ENCODE data around the gene DBNDD2. TPM values are rescaled to one million over a fixed set of nuclear protein-coding genes. Genes with fewer than 3 reads are reported as not detected.

The DBNDD2 gene
- total RNA-seq, 1 donor from 2014 or later: 364 TPM

DNA sequence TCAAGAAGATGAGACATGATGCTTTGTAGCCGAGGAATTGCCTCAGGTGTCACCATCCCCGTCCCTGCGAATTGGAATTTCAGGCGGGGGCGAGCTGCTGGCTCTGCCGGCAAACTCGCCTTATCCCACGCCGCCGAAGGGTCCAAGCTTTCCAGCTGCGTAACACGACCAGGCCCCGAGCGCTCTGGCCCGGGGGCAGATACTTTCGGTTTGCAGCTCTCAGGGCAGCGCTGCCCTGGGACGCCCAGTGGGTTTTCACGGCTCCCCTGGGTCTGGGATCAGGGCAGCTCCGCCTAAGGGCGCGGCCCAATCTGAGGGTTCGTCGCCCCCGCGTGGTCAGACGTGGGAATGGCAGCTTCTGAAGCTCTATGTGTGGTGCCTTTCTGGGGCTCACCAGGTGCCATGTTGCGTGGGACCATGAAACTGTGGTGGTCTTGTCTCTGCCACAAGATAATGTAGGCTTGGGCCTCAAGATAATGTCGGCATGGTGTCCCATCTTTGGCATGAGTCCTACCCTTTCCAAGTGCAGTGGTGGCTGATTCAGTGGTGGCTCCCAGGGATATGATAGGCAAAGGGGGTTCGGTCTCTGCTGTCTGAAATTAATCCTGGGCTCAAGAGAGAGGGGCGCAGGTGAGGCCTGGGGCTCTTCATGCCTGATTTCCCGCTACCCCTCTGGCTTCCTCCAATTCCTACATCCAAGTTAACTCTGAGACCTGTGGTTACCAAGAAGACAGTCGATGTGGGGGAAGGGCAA lies 28.8 kb downstream of the DBNDD2 start:
- ATAC-seq: peak; percentile 95
- DNase-seq (ENCODE audit: missing footprints): peak; percentile 94
- intact Hi-C loops (cut with DNase I): loop anchor here (1.0 to 10.0 kb wide), 4 partner anchors 63 to 338 kb away; partner anchors contain the start of gene SYS1

DNA sequence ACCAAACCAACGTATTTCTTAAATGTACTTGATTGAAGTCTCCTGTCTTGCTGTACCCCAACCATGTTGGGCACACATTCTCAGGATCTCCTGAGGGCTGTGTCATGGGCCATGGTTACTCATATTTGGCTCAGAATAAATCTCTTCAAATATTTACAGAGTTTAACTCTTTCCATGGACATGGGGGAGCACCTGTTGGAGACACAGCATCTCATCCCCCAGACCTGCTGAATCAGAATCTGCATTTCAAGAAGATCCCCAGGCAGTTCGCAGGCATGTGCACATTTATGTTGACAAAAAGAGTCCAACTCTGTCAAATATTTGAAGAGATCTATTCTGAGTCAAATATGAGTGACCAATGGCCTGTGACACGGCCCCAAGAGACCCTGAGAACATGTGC lies 32.3 kb downstream of the DBNDD2 start:
- ATAC-seq (no peak), DNase-seq (ENCODE audit: missing footprints) (no peak)
- intact Hi-C loops (cut with DNase I): no loop called here

DNA sequence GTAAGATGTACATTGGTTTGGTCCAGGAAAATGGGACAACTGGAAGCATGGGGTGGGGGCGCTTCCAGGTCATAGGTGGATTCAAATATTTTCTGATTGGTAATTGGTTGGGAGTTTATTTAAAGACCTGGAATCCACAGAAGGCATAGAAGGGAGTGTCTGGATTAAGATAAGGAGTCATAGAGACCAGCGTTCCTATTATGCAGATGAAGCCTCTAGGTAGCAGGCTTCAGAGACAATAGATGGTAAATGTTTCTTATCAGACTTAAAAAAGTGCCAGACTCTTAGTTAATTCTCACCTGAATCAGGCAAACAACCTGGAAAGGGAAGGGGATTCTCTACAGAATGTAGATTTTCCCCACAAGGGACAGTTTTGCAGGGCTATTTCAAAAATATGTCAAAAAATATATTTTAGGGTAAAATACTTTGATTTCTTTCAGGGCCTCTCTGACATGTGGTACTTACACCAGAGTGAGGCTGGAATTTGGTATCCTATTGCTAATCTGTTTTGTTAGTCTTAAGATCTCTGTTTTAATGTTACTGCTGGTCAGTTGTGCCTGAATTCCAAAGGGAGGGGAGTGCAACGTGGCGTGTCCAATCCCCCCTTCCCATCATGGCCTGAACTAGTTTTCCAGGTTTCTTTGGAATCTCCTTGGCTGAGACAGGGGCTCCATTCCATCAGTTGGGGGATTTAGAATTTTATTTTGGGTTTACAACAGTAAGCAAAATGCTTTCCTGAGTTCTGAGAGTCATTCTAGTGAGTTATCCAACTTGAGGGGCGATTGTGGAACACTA lies 33.0 kb downstream of the DBNDD2 start:
- intact Hi-C loops (cut with DNase I): no loop called here
- no peak for ATAC-seq

DNA sequence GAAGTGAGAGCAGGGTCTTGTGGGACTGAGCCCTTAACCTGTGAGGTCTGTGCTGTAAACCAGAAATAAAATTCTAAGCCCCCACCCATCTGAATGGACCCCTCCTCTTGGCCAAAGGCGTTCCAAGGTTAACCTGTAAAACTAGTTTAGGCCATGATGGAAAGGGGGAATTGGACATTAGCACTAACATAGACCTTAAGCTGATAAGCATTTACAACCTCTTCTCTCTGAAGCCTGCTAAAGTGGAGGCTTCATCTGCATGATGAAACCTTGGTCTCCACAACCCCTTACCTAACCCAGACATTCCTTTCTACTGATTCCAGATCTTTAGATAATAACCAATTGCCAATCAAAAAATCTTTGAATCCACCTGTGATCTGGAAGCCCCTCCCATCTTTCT lies 33.7 kb downstream of the DBNDD2 start:
- DNase-seq (ENCODE audit: missing footprints) (no peak), ATAC-seq (no peak)
- intact Hi-C loops (cut with DNase I): no loop called here

More for the DNA sequence above, 33.0 kb downstream of the DBNDD2 start:
- DNase-seq (ENCODE audit: missing footprints): no peak

DNA sequence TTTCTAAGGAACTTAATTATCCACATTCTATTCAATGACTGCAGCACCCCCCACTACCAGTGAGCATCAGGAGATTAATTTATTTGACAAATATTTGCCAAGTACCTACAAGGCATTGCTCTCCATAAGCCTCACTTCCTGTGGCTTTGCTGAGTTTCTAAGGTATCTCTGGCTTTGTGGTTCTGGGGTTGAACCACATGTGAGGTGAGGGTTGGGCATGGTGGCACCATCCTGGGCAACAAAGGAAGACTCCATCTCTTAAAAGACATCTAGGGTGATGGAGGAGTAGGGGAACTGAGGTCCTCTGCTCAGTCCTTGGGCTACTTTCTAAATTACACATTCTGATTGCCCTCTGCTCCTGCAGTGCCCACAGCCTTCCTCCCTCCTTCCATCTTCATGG lies 36.0 kb downstream of the DBNDD2 start:
- intact Hi-C loops (cut with DNase I): no loop called here

DNA sequence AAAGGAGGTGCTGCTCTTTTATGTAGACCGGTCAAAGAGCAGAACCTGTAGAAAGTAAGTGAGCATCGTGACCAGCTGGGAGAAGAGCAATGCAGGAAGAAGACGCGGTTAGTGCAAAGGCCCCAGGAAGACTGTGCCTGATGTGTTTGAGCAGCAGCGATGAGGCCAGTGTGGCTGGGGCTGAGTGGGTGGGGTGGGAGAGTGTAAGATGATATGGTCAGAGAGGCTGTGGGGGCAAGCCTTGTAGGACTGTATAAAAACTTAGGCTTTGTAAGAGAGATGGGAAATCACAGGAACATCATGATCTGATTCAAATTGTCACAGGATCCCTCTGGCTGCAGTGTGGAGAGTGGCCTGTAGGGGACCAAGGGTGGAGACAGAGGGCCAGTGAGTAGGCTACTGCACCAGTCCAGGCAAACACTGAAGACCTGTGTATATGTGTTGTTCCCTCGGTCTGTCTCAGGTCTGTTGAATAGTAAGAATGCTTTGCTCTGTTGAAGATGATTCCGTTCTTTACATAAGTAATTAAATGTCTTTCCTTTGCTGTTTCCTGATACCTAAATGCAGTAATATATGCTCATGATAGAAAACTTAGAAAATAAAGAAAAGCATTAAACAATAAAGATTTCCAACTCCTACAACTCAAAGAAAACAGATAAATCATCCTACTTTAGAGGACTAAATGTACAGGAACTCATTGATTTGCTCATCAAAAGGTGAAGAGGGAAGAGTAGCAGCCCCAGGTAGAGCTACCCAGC lies 37.9 kb downstream of the DBNDD2 start:
- ATAC-seq (no peak), DNase-seq (ENCODE audit: missing footprints) (no peak)
- intact Hi-C loops (cut with DNase I): no loop called here

More for the DNA sequence above, 36.0 kb downstream of the DBNDD2 start:
- ATAC-seq (no peak), DNase-seq (ENCODE audit: missing footprints) (no peak)

DNA sequence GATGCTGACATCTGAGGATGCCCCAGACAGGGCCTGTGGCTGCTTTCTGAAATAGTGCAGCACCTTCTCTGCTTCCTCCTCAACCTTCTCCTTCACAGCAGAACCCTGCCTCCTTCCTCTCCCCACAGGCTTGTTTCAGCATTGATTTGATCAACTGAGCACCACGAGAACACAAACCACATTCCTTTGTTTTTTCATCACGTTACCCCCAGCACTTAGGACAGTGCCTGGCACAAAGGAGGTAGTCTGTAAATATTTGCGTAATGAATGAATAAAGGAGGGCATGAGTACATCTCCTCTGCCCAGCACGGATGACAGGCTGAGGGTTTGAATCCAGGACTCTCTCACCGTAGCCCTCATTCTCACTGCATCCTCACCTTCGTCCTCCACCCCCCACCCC lies 40.2 kb downstream of the DBNDD2 start:
- DNase-seq (ENCODE audit: missing footprints) (no peak), ATAC-seq (no peak)
- intact Hi-C loops (cut with DNase I): no loop called here

DNA sequence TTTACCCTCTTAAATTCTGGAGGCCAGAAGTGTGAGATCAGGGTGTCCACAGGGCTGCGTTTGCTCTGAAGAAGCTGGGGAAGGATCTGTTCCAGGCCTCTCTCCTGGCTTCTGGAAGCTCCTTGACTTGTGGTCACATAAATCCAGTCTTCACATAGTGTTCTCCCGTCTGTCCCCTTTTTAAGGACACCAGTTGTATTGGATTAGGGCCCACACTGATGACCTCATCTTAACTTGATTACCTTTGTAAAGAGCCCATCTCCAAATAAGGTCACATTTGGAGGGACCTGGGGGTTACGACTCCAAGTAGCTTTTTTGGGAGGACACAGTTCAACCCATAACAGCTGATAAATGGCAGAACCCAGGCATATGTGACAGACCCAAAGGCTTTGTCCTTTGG lies 41.4 kb downstream of the DBNDD2 start:
- no peak for DNase-seq (ENCODE audit: missing footprints)
- intact Hi-C loops (cut with DNase I): no loop called here
- no peak for ATAC-seq

DNA sequence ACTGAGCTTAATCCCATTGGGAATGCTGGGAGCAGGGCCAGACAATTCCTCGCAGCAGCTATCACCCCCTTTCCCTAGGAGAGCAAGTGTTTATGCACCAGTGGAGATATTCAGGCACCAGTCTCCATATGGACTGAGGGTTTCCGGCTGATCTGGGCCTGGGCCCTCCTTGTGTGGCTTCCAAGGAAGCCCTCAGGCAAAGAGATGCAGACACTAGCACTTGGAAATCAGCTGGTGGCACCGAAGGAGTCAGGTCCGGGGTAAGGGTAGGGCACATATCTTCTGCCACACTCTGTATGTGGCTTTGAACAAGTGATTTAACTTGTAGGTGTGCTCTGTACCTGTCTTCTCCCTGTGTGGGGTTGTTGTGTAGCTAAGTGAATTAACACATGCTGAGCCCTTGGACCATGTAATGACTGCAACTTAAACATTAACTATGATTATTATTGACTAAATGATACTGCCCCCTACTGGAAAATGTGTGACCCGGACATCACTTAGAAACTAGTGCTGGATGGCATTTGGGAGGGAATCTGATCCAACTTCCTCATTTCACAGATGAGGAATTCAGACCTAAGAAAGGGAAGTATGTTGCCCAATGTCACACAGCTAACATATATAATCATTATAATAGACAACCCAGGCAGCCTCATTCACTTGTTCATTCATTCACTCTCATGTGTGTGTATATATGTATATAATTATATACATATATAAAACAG lies 42.2 kb downstream of the DBNDD2 start:
- no peak for DNase-seq (ENCODE audit: missing footprints)
- intact Hi-C loops (cut with DNase I): no loop called here
- no peak for ATAC-seq

DNA sequence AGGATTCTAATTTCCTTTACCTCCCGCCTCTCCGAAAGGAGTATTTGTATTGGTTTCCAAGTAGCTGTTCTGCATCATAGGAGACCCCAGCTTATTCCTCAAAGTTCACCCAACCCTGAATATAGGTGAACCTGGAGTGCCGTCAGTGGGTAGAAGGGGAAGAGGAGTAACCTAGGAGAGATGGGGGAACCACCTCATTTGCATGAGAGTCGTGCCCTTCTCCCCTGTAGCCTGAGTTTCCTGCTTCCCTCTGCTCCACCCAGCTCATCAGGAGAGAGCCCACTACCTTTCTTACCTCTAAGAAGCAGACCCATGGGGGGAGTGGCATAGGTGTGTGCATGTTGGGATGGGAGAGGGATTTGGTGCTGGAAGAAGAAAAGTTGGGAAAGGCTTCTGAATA lies 44.1 kb downstream of the DBNDD2 start:
- intact Hi-C loops (cut with DNase I): no loop called here
- no peak for DNase-seq (ENCODE audit: missing footprints)
- no peak for ATAC-seq

DNA sequence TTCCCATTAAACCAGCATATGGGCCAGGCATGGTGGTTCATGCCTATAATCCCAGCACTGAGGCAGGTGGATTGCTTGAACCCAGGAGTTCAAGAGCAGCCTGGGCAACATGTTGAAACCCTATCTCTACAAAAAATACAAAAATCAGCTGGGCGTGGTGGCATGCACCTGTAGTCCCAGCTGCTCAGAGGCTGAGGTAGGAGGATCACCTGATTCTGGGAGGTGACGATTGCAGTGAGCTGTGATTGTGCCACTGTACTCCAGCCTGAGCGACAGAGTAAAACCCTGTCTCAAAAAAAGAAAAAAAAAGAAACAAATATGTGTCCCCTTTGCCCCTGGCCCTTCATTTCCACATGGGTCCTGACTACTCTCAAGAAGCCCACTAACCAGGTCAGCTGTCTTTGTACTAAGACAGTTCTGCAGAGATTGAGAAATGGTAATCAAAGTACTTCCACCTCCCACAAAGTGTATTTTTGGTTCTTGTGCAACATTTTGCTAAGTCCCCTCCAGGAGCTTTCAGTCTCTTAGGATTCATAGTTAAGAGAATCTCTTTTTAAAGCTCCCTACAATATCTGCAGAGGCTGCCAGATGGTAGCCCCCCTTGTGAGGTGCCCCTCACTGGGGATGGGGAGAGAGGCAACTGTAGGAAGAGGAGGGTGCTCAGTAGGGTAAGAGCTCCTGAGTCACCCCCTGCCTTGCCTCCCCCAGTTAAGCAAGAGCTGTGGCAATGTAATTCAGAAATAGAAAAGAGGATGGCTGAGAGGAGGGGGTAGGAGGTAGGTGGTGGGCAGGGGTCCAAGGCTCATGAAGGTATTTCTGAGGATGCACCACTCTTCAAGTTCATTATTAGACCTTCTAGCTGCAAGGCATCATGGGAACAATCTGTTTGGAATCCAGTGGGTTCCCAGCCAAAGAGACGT lies 44.9 kb downstream of the DBNDD2 start:
- ATAC-seq: no peak
- no peak for DNase-seq (ENCODE audit: missing footprints)
- intact Hi-C loops (cut with DNase I): no loop called here

DNA sequence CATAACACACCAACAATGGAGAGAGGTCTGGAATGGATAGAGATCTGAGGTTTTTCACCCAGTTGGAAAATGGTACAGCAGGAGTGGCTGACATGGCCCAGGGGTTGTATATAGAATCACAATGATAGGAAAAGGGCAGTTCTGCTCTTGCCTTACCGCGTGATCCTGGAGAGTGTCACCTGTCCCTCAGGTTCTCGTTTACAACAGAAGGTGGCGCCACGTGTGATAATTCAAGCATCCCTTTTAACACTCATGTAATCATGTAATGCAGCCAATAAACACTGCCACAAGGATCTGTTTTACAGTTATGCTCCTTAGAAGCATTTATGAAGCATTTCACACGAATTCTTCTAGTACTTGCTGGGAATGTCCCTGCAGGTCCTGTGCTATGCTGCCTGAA lies 48.5 kb downstream of the DBNDD2 start:
- DNase-seq (ENCODE audit: missing footprints) (no peak), ATAC-seq (no peak)
- intact Hi-C loops (cut with DNase I): no loop called here

DNA sequence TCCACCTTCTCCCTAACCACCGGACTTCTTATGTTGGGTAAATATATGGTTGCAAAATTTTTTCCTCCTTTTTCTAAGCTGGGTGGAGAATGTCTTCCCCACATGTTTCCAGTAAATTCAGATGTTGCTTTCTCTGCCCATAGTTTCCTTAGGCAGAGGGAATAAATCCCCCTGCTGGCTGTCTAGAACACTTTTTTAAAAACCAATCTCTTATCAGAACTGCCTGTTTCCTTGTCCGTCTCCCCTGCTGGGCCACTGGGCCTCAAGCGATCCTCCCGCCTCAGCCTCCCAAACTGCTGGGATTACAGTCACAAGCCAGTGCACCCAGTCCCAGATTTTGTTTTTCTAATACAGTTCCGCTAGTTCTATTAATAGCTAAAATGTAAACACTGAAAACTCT lies 51.5 kb downstream of the DBNDD2 start:
- no peak for DNase-seq (ENCODE audit: missing footprints)
- intact Hi-C loops (cut with DNase I): no loop called here
- no peak for ATAC-seq

Small RNA genes lying within 50 kb of the gene (microRNA-seq; reads per million reads assigned to microRNA genes)
- not detected for gene MIR6812

Other genes with a start within 250 kb of the DBNDD2 start
- not detected for gene PI3, start 233.4 kb upstream of the DBNDD2 start, total RNA-seq
- gene SEMG1, start 201.3 kb upstream of the DBNDD2 start, total RNA-seq: not detected
- not detected for gene SEMG2, start 186.9 kb upstream of the DBNDD2 start, total RNA-seq
- gene SLPI, start 153.7 kb upstream of the DBNDD2 start, total RNA-seq: 5.7 TPM
- not detected for gene RBPJL, start 101.4 kb upstream of the DBNDD2 start, total RNA-seq
- gene MATN4, start 100.0 kb upstream of the DBNDD2 start, total RNA-seq: not detected
- 82.1 TPM for gene SDC4, start 59.9 kb upstream of the DBNDD2 start, total RNA-seq
- 21.9 TPM for gene SYS1, start 45.1 kb upstream of the DBNDD2 start, total RNA-seq
- gene TP53TG5, start 30.0 kb upstream of the DBNDD2 start, total RNA-seq: 0.73 TPM
- 114 TPM for gene PIGT, start 7.9 kb downstream of the DBNDD2 start, total RNA-seq
- 0.95 TPM for gene WFDC2, start 61.5 kb downstream of the DBNDD2 start, total RNA-seq
- gene SPINT3, start 107.3 kb downstream of the DBNDD2 start, total RNA-seq: not detected
- not detected for gene WFDC6, start 131.2 kb downstream of the DBNDD2 start, total RNA-seq
- gene EPPIN, start 139.1 kb downstream of the DBNDD2 start, total RNA-seq: not detected
- gene WFDC8, start 171.0 kb downstream of the DBNDD2 start, total RNA-seq: not detected
- not detected for gene WFDC10A, start 221.4 kb downstream of the DBNDD2 start, total RNA-seq
- not detected for gene WFDC9, start 223.0 kb downstream of the DBNDD2 start, total RNA-seq